ENCODE results near the gene PTPMT1. TPM values are rescaled to one million over a fixed set of nuclear protein-coding genes. Genes with fewer than 3 reads are reported as not detected.
A peak's percentile ranks its signal among the peaks of the same experiment; 100 is the strongest.

The PTPMT1 gene
- total RNA-seq, 1 donor from 2014 or later, result 49.3 TPM

- peaks cover 26% of the 10 kb centered on the region for H3K27me3 Mint-ChIP-seq (ENCODE audit: unreplicated experiment)
- no peak for DNase-seq (ENCODE audit: extremely low spot score, unreplicated experiment)
- H3K9me3 Mint-ChIP-seq (ENCODE audit: unreplicated experiment), result no peaks in the 10 kb centered on the region
- peak within 1 kb of the TSS; percentile 56 for H3K4me3 Mint-ChIP-seq (ENCODE audit: unreplicated experiment)
- H3K4me1 Mint-ChIP-seq (ENCODE audit: unreplicated experiment), result peaks cover 10% of the 10 kb centered on the region
- no peak for TF ChIP-seq CTCF (IDR thresholded peaks at IDR 0.05)
- H3K27ac Mint-ChIP-seq (ENCODE audit: unreplicated experiment), result no peak within 1 kb of the TSS
- no peaks in the 10 kb centered on the region for H3K36me3 Mint-ChIP-seq (ENCODE audit: unreplicated experiment)
Observed at GRCh38 chr11:47593934-47594855, 28.8 kb downstream of the PTPMT1 start, which contains the start of gene C1QTNF4. Gene C1QTNF4, minus strand, starts transcription at chr11:47594411. Its CDS starts 3,601 bp downstream, at chr11:47590810.

GRCh38 chr11:47595029-47595428 lies 29.6 kb downstream of the PTPMT1 start:
- Mint-ChIP-seq H3K4me3 (ENCODE audit: unreplicated experiment) (peak overlapping the region; percentile 48), H3K27ac (ENCODE audit: unreplicated experiment) (no peak overlapping the region), H3K9me3 (ENCODE audit: unreplicated experiment) (no peaks in the 10 kb centered on the region), H3K4me1 (ENCODE audit: unreplicated experiment) (peaks cover 13% of the 10 kb centered on the region), H3K36me3 (ENCODE audit: unreplicated experiment) (no peaks in the 10 kb centered on the region), H3K27me3 (ENCODE audit: unreplicated experiment) (peaks cover 26% of the 10 kb centered on the region)
- DNase-seq (ENCODE audit: extremely low spot score, unreplicated experiment), result no peak
- no peak for TF ChIP-seq CTCF (IDR thresholded peaks at IDR 0.05)

- peaks cover 13% of the 10 kb centered on the region for H3K4me1 Mint-ChIP-seq (ENCODE audit: unreplicated experiment)
Observed at GRCh38 chr11:47595967-47596366, 30.6 kb downstream of the PTPMT1 start.

GRCh38 chr11:47599902-47600301 lies 34.5 kb downstream of the PTPMT1 start:
- no peaks in the 10 kb centered on the region for H3K36me3 Mint-ChIP-seq (ENCODE audit: unreplicated experiment)
- peaks cover 9% of the 10 kb centered on the region for H3K27me3 Mint-ChIP-seq (ENCODE audit: unreplicated experiment)
- H3K9me3 Mint-ChIP-seq (ENCODE audit: unreplicated experiment), result no peaks in the 10 kb centered on the region
- H3K4me3 Mint-ChIP-seq (ENCODE audit: unreplicated experiment), result no peak overlapping the region
- H3K27ac Mint-ChIP-seq (ENCODE audit: unreplicated experiment), result no peak overlapping the region
- no peak for TF ChIP-seq CTCF (IDR thresholded peaks at IDR 0.05)
- peaks cover 4% of the 10 kb centered on the region for H3K4me1 Mint-ChIP-seq (ENCODE audit: unreplicated experiment)
- DNase-seq (ENCODE audit: extremely low spot score, unreplicated experiment), result no peak

More at GRCh38 chr11:47595967-47596366, 30.6 kb downstream of the PTPMT1 start:
- Mint-ChIP-seq H3K27ac (ENCODE audit: unreplicated experiment) (no peak overlapping the region), H3K9me3 (ENCODE audit: unreplicated experiment) (no peaks in the 10 kb centered on the region), H3K4me3 (ENCODE audit: unreplicated experiment) (no peak overlapping the region), H3K36me3 (ENCODE audit: unreplicated experiment) (no peaks in the 10 kb centered on the region), H3K27me3 (ENCODE audit: unreplicated experiment) (peaks cover 26% of the 10 kb centered on the region)
- no peak for DNase-seq (ENCODE audit: extremely low spot score, unreplicated experiment)
- TF ChIP-seq CTCF (IDR thresholded peaks at IDR 0.05), result no peak

- Mint-ChIP-seq H3K4me3 (ENCODE audit: unreplicated experiment) (no peak overlapping the region), H3K9me3 (ENCODE audit: unreplicated experiment) (no peaks in the 10 kb centered on the region), H3K36me3 (ENCODE audit: unreplicated experiment) (peaks cover 3% of the 10 kb centered on the region), H3K27me3 (ENCODE audit: unreplicated experiment) (no peaks in the 10 kb centered on the region), H3K27ac (ENCODE audit: unreplicated experiment) (no peak overlapping the region), H3K4me1 (ENCODE audit: unreplicated experiment) (peaks cover 23% of the 10 kb centered on the region)
- no peak for DNase-seq (ENCODE audit: extremely low spot score, unreplicated experiment)
- no peak for TF ChIP-seq CTCF (IDR thresholded peaks at IDR 0.05)
Observed at GRCh38 chr11:47603295-47603694, 37.9 kb downstream of the PTPMT1 start.

Data from osteocyte (in vitro differentiated cells).